GM12872 (cell line): ENCODE data around the gene TRIM71.

ENCODE experiments used
- TF ChIP-seq, protein P1 (sequence below): IDR thresholded peaks from 3 replicates; pipeline ENCODE4 v1.5.1; 2011; ENCODE audit warnings: low read depth, mild to moderate bottlenecking, low read length, moderate library complexity; ENCODE audit not compliant: insufficient read depth

Gene TRIM71

DNA sequence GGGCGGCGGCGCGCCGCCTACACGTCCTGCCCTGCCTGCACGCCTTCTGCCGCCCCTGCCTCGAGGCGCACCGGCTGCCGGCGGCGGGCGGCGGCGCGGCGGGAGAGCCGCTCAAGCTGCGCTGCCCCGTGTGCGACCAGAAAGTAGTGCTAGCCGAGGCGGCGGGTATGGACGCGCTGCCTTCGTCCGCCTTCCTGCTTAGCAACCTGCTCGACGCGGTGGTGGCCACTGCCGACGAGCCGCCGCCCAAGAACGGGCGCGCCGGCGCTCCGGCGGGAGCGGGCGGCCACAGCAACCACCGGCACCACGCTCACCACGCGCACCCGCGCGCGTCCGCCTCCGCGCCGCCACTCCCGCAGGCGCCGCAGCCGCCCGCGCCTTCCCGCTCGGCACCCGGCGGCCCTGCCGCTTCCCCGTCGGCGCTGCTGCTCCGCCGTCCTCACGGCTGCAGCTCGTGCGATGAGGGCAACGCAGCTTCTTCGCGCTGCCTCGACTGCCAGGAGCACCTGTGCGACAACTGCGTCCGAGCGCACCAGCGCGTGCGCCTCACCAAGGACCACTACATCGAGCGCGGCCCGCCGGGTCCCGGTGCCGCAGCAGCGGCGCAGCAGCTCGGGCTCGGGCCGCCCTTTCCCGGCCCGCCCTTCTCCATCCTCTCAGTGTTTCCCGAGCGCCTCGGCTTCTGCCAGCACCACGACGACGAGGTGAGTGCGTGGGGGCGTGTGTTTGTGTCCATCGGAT is 602 bp downstream of the TRIM71 start:
- TF ChIP-seq, protein P1, sequence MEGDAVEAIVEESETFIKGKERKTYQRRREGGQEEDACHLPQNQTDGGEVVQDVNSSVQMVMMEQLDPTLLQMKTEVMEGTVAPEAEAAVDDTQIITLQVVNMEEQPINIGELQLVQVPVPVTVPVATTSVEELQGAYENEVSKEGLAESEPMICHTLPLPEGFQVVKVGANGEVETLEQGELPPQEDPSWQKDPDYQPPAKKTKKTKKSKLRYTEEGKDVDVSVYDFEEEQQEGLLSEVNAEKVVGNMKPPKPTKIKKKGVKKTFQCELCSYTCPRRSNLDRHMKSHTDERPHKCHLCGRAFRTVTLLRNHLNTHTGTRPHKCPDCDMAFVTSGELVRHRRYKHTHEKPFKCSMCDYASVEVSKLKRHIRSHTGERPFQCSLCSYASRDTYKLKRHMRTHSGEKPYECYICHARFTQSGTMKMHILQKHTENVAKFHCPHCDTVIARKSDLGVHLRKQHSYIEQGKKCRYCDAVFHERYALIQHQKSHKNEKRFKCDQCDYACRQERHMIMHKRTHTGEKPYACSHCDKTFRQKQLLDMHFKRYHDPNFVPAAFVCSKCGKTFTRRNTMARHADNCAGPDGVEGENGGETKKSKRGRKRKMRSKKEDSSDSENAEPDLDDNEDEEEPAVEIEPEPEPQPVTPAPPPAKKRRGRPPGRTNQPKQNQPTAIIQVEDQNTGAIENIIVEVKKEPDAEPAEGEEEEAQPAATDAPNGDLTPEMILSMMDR, result no peak

DNA sequence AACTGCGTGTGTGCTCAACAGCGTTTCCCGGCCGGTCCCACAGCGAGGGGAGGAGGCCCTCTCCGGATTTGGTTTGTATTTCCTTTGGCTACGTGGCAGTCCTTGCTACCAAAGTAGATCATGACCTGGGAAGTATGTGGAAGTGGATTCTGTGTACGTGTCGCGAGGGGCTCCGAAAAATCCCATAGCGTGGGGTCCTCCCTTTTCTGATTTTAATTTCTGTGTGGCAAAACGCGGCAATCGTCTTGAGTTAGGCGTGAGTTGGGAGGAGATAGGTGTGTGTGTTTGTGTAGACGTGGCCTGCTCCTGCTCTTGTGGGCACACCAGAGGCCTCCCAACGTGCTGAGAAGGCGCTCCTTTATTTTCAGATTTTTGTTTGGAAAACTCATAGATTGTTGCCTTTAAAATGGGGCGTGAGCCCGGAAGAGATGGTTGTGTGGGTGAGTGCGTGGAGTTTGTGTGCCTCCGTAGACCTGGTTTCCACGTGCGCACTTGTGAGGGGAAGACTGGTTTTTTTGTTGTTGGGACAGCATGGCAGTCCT is 1.2 kb downstream of the TRIM71 start:
- TF ChIP-seq, protein P1, result no peak

DNA sequence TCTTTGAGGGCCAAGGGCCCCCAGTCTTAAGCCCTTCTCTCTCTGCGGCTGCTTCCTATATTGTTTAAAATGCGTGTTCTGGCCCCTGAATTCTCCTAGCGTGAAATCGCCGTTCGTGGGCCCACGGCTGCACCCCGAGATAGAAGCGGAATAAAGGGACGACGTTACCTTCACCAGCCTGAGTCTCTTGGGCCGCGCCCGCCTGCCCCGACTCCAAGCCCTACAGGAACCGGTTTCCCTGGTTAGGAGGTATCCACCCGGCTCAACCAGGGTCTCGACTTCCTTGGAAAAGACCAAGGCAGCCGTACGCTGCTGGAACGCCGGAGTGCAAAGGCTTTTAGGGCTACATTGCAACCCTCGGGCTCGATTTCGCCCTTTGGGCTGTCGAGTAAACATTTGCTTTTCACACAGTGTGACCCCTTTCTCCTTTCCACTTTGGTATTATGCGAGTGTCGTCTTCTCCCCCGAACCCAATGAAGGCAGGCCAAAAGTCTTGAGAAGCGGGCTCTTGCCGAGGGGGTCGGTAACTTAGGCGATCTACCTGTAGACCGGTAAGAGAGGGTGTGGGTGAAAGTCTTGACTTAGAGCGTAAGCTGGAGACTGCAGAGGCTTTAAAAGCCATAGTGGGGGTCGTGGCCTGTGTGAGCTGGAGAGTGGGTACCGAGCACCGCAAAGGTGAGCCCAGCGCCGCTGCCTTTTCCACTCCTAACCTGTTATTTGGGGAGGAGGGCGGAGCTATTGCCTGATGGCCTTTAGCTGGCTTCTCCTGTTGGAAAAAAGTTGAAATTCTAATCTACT is 2.0 kb downstream of the TRIM71 start:
- TF ChIP-seq, protein P1, result no peak

DNA sequence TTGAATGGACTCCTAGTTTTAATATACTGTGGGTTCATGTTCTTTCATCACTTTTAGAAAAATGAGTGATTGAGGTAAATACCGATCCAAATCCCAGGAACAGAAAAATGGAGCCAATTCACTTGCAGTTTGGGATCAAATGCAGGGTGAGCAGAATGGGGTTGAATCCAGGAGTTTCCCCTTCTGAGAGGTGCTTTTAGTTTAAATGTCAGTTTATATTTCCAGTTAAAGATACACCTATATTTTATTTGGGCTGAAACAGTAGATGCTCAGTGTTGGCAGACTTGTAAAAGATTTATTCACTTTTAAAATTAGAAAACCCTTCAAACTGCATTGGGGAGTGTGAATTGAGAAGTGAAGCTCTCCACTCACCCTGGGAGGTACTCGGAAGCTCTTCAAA is 2.6 kb downstream of the TRIM71 start:
- TF ChIP-seq, protein P1, result no peak

DNA sequence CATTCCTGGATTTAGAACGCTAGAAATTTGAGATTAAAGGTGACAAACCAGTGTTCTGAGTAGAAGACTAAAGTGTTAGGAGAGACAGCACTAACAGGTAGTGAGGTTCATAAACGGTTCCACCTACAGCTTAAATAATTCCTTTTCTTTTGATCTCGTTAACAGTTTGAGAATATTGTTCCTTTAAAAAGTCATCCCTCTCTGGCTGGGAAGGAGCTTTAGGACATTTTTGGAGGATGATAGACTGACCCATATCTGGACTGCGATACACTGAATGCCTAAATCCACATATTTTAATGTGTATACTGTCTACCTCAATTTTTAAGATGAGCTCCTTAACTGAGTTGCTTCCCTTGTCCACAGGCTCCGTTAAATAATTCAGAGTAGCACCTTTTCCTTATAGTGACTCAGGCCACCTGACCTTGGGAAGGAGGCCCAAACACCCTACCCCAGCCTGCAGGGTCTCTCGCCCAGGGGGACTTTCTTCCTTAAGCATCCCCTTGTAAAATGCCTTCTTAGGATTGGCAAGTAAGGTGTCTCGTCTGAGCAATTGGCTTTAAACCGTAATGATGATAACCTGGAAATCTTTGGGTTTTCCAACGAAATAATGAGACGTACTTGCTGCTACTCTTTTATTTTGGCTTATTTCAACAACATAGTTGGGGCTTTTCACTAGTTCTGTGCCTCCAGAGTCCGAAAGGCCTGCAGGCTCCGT is 3.3 kb downstream of the TRIM71 start:
- TF ChIP-seq, protein P1, result no peak

DNA sequence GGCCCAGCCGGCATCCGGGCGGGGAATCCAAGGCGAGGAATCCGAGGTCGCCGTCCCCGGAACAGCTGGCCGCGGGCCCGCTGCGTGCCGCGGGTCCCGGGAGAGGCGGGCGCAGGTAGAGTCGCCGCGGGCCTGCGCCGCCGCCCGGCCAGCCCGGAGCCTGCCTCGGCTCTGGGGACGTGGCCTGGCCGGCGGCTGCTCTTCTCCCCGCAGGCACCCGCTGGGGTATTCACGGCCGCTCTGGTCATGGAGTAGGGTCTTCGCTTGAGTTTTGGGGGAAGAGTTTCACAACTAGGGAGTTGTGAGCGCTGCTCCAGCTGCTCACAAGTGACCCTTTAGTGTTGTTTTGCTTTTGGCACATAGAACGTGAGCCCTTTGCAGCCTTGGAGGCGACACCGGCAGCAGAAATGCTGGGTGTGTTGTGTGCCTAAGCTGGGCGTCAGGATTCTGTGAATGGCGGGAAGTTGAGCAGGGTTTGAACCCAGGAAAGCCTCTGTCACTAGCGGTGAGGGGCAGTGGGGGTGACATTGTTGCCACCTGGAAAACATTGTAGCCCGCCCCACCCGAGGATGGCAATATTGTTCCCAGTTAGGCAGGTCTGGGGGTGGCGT is 4.0 kb downstream of the TRIM71 start:
- TF ChIP-seq, protein P1, result no peak
